KOPT-K1 (cell line): ENCODE data around the gene DNAH1.
"Not testable (repeated sequence)": the region's sequence is repeated elsewhere in the genome, so short reads cannot be mapped to it uniquely, and the experiment has no call there.

Experiments
- H3K27ac ChIP-seq: fragments of 200-600 bp; sonication (generic); 2 replicates; pipeline ENCODE4 v1.5.1; 2016; ENCODE audit warnings: antibody characterized with exemption, mild to moderate bottlenecking, low read depth, low read length; ENCODE audit not compliant: poor library complexity, severe bottlenecking
- H3K36me3 ChIP-seq: fragments of 200-600 bp; sonication (generic); 2 replicates; pipeline ENCODE4 v1.5.1; 2017; ENCODE audit warnings: antibody characterized with exemption, mild to moderate bottlenecking, low read length, moderate library complexity; ENCODE audit not compliant: insufficient read depth
- H3K9me3 ChIP-seq: fragments of 200-600 bp; sonication (generic); 2 replicates; pipeline ENCODE4 v1.5.1; 2017; ENCODE audit warnings: antibody characterized with exemption, low read length, mild to moderate bottlenecking; ENCODE audit not compliant: insufficient read depth, poor library complexity, severe bottlenecking

The DNAH1 gene

GRCh38 chr3:52315977-52316764 is at the start of gene DNAH1:
Gene DNAH1 (plus strand): TSS chr3:52316319. CDS start chr3:52322443, 6,124 bp downstream.
- H3K27ac ChIP-seq: no peak within 1 kb of the TSS
- H3K9me3 ChIP-seq: no peaks in the 10 kb centered on the region
- H3K36me3 ChIP-seq: no peaks in the 10 kb centered on the region

GRCh38 chr3:52268036-52268435 is 48.1 kb upstream of the DNAH1 start:
- Histone ChIP-seq H3K9me3 (no peaks in the 10 kb centered on the region), H3K36me3 (peaks cover 100% of the 10 kb centered on the region), H3K27ac (no peak overlapping the region)

DNA sequence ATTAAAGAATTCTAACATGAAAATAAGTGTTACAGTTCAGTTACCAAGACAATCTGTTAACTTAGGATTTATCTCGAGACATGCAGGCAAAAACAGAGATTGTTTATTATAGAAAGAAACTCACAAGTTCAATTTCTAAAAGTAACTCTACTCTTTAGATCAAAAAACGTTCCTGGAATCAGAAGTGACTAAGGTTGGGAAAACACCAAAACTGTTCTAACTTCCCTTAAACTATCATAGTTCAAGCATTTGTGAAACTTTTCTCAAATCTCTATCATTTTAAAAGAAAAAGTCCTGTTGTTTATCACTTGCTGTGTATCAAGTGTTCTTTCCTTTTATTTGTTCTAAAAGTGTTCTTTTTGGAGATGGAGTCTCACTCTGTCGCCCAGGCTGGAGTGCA is 46.3 kb upstream of the DNAH1 start:
- H3K27ac ChIP-seq: no peak overlapping the region
- peaks cover 100% of the 10 kb centered on the region for H3K36me3 ChIP-seq

DNA sequence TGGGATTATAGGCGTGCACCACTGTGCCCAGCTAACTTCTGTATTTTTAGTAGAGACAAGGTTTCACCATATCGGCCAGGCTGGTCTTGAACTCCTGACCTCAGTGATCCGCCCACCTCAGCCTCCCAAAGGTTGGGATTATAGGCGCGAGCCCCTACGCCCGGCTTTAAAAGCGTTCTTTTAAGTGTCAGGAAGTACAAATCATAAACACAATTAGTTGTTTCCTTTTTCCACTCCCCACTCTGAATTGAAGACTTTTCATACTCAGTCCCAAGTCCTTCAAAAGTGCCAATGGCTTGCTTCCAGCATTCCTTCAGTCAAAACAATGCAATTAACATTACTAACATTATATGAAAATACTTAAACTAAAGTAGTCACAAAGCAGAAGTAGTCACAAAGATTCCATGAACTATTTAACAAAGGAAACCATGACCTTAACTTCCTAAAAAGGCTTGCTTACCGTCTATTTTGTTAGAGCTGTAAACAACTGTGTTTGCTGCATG is 45.8 kb upstream of the DNAH1 start:
- Histone ChIP-seq H3K36me3 (peaks cover 100% of the 10 kb centered on the region), H3K27ac (no peak overlapping the region), H3K9me3 (no peaks in the 10 kb centered on the region)

More for the DNA sequence above, 46.3 kb upstream of the DNAH1 start:
- no peaks in the 10 kb centered on the region for H3K9me3 ChIP-seq

DNA sequence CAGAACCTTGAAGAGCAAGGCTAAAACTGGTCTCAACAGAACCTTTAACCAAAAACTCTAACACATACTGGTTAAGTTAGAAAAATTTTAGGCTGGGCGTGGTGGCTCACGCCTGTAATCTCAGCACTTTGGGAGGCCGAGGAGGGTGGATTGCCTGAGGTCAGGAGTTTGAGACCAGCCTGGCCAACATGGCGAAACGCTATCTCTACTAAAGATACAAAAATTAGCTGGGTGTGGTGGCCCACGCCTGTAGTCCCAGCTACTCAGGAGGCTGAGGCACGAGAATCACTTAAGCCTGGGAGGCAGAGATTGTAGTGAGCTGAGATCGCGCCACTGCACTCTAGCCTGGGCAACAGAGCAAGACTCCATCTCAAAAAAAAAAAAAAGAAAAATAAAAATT is 43.9 kb upstream of the DNAH1 start:
- H3K27ac ChIP-seq, H3K9me3 ChIP-seq: not testable (repeated sequence)
- peaks cover 96% of the 10 kb centered on the region for H3K36me3 ChIP-seq

DNA sequence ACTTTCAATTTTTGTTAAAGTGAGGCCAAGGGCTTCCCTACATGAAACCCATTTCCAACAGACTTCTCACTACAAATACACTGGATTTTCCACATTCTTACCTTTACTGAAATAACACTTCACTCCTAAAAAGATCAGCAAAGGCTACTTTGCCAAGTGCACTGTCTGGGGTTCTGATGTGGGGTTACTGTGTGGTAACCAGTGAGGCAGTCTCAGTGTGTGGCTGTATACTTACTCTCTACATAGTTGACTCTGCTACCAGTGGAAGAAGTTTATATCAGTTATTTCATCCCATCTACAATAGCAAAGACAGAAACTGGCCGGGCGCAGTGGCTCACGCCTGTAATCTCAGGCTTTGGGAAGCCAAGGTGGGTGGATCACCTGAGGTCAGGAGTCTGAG is 43.3 kb upstream of the DNAH1 start:
- Histone ChIP-seq H3K36me3 (peaks cover 89% of the 10 kb centered on the region), H3K27ac (no peak overlapping the region), H3K9me3 (no peaks in the 10 kb centered on the region)

- H3K27ac ChIP-seq, H3K9me3 ChIP-seq: not testable (repeated sequence)
- H3K36me3 ChIP-seq: peaks cover 70% of the 10 kb centered on the region
These were observed 41.3 kb upstream of the DNAH1 start for GRCh38 chr3:52274781-52275180.

GRCh38 chr3:52277071-52277964 is 38.8 kb upstream of the DNAH1 start:
- Histone ChIP-seq H3K9me3 (no peaks in the 10 kb centered on the region), H3K36me3 (peaks cover 44% of the 10 kb centered on the region), H3K27ac (peak overlapping the region; percentile 91)

DNA sequence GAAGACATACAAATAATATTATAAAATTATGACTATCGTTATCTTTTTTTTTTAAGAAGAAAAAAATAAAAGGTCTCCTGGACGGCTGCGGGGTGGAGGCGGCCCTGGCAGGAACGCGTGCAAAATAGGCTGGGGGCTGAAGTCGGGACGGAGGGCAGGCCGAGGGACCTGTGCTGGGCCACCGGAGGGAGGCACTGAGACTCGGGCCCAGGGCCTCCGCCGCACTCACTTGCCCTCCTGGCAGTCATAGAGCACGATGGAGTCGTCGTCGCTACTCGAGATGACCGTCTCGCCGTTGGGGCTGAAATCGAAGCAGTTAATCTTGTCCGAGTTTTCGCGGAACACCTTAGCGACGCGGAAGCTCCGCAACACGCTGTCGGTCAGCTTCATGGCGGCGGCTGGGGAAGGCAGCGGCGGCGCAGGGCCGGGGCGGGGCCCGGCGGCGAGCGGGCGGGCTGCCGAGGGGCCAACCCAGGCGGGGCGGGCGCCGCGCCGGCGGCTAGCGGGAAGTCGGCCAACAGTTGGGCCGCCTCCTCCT is 38.1 kb upstream of the DNAH1 start:
- peaks cover 37% of the 10 kb centered on the region for H3K36me3 ChIP-seq
- H3K9me3 ChIP-seq: no peaks in the 10 kb centered on the region
- H3K27ac ChIP-seq: peak overlapping the region; percentile 91

DNA sequence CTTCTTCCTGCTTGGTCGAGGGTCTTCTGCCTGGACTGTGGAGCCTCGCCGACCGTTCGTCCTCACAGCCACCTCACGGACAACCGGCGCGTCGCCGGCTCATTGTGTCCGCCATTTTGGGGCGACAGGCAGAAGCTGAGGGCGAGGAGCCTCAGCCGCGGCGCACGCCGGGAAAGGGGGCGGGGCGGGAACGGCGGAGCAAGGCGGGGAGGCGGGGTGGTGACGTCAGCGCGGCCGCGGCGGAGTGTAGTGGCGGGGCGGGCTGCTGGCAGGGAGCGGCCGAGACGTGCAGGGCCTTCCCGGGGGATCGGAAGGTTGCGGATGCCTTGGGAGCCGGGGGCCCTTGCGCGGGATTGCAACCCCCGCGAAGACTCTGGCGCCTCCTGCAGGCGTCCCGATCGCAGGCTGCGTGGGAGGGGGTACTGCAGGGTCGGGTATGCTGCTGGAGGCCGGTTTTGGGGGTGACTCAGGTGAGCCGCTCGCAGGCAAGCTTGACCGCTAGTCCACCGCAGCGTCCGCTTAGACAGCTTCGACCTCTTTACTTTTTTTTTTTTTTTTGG is 37.5 kb upstream of the DNAH1 start, which contains the start of gene WDR82:
WDR82 (minus strand) TSS at position 140 of the 560 bp plus-strand sequence. CDS start 288 bp downstream, outside the sequence.
- no peaks in the 10 kb centered on the region for H3K9me3 ChIP-seq
- peaks cover 31% of the 10 kb centered on the region for H3K36me3 ChIP-seq
- H3K27ac ChIP-seq: peak within 1 kb of the TSS; percentile 91

DNA sequence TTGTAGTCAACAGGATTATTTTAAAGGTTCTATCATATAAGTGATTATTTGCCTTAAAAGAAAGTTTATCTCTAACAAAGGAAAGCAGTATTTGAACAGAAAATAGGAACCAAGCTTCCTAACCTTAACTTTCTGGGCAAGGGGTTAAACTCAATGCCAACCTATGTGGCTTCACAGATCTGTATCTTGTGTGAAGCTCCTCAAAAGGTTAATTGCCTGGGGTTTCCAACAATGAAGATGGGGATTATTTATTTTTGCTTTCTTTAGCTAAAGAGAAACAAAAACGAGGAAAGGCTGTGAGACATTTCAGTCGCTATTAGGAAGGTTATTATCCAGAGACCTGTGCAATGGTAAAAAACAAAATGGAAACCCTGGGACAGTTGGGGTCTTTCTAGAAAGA is 36.5 kb upstream of the DNAH1 start:
- Histone ChIP-seq H3K9me3 (no peaks in the 10 kb centered on the region), H3K27ac (peak overlapping the region; percentile 91), H3K36me3 (peaks cover 21% of the 10 kb centered on the region)

DNA sequence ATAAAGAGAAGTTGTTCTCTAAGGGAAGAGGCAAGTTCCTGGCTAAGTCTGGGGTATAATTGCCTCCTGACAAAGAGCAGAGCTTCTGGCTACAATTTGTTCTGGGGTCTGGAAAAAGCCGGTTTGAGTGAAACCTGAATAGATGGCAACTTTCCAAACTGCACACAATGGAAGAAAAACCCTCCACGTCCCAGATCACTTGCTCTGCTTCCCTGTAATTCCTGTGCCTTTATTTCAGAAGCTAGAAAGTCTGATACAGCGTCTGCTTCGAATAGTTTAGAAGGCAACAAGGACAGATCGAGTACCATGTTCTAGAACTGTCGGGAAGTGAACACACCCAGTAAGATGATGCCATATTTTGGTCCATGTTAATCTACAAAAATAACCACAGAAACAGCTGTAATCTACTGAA is 36.1 kb upstream of the DNAH1 start:
- Histone ChIP-seq H3K27ac (peak overlapping the region; percentile 91), H3K36me3 (peaks cover 17% of the 10 kb centered on the region), H3K9me3 (no peaks in the 10 kb centered on the region)

DNA sequence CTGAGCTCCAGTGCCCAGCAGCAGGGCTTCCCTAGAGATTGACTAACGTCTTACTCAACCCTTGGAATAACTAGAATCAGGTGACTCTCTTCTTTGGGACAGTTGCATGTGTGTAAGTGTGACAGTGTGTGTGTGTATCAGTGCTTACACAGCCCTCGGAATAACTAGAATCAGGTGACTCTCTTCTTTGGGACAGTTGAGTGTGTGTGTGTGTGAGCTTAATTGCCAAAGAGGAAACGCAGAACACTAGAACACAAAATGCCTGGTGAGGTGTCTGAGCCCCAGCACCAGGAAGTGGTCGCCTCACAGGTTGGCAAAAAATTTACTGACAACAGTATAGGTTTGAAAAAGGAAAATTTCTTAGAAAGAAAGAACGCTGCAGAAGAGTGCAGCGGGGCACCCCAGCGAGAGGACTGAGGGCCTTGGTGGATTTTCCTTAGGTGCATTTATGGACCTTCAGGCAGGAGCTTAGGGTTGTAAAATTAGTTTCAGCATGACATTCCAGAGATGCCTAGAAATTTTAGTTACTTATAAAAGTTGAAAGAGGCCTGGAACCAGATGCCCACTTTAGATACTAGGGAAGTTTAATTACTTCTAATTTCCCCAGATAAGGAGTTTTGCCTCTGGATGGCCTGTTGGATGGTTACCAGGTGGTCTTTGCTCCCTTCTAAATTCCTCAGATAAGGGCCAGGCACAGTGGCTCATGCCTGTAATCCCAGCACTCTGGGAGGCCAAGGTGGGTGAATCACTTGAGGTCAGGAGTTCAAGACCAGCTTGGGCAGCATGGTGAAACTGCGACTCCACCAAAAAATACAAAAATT is 33.9 kb upstream of the DNAH1 start:
- H3K27ac ChIP-seq: peak overlapping the region; percentile 65
- H3K9me3 ChIP-seq: no peaks in the 10 kb centered on the region
- H3K36me3 ChIP-seq: no peaks in the 10 kb centered on the region

- no peaks in the 10 kb centered on the region for H3K36me3 ChIP-seq
- H3K9me3 ChIP-seq: no peaks in the 10 kb centered on the region
- H3K27ac ChIP-seq: peak overlapping the region; percentile 65
These were observed 32.8 kb upstream of the DNAH1 start for GRCh38 chr3:52283306-52283705.
